Cardiac muscle cell (in vitro differentiated cells and primary cell): ENCODE data around the gene HDAC2. TPM values are rescaled to one million over a fixed set of nuclear protein-coding genes. Genes with fewer than 3 reads are reported as not detected.
A peak's percentile ranks its signal among the peaks of the same experiment; 100 is the strongest.
"Not testable (repeated sequence)": the region's sequence is repeated elsewhere in the genome, so short reads cannot be mapped to it uniquely, and the experiment has no call there.

ENCODE experiments used
- DNase-seq, 2 donors: peaks; one replicate each; pipeline versions ENCODE4 v3.0.0 to v3.0.0-alpha.2; 2010 to 2017; ENCODE audit warnings: low read depth in 1 of 2, low spot score in 1 of 2
- H3K27ac ChIP-seq: fragments of 200-600 bp; sonication (generic); 2 replicates; pipeline ENCODE4 v1.5.1; 2016
- H3K27me3 ChIP-seq: fragments of 200-600 bp; sonication (generic); 2 replicates; pipeline ENCODE4 v1.6.0; 2016; ENCODE audit warnings: control low read depth
- H3K36me3 ChIP-seq: fragments of 200-600 bp; sonication (generic); 2 replicates; pipeline ENCODE4 v1.5.1; 2016; ENCODE audit warnings: control low read depth
- H3K4me1 ChIP-seq: fragments of 200-600 bp; sonication (generic); 2 replicates; pipeline ENCODE4 v1.8.1; 2017; ENCODE audit warnings: low read depth, mild to moderate bottlenecking, mixed run types
- H3K4me3 ChIP-seq: fragments of 200-600 bp; sonication (generic); 2 replicates; pipeline ENCODE4 v1.5.1; 2016; ENCODE audit warnings: mild to moderate bottlenecking
- H3K9me3 ChIP-seq: fragments of 200-600 bp; sonication (generic); 2 replicates; pipeline ENCODE4 v1.5.1; 2017; ENCODE audit warnings: low read depth, mild to moderate bottlenecking, control low read depth
- CTCF ChIP-seq: IDR thresholded peaks from 2 replicates; pipeline ENCODE4 v1.5.1; 2012; ENCODE audit warnings: low read depth, mild to moderate bottlenecking, low read length
- polyA plus RNA-seq: library from polyadenylated mRNA; unstranded; fragments of >200 nt; fragmentation: Nextera tagmentation; extraction: Ambion mirVana; gene quantifications from 2 replicates; pipeline ENCODE4 v1.2.1, GENCODE V29; 2016
- total RNA-seq: library from RNA; depleted of rRNA; stranded (reverse); fragments of >200 nt; gene quantifications from 2 replicates; pipeline ENCODE4 v1.2.3, GENCODE V29; 2016

Gene HDAC2
- total and polyA plus RNA-seq, 2 experiments from 2014 or later, result 140 to 321 TPM

DNA sequence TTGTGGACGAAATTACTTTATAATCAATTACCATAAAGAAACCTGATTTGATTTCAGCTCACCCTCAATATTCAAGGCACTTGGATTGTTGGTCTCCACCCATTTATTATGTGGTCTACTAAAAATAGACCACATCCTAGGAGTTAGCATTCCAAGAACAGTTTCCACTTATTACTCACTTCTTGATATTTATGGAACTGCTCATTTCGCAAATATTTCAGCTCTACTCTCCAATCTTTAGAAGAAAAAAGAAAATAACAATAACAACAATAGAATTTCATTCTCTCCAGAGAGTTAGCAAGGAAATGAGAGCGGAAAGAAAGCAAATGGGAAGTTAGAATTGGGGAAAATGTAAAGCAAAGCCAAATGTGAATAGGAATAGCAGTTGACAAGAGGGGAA is 26.2 kb upstream of the HDAC2 start:
- Histone ChIP-seq H3K9me3 (no peaks in the 10 kb centered on the region), H3K4me1 (peaks cover 24% of the 10 kb centered on the region), H3K36me3 (no peaks in the 10 kb centered on the region), H3K27ac (no peak overlapping the region), H3K27me3 (no peaks in the 10 kb centered on the region), H3K4me3 (no peak overlapping the region)
- no peak for TF ChIP-seq CTCF
- DNase-seq, result peak in 1 of 2 donors; percentile 79

DNA sequence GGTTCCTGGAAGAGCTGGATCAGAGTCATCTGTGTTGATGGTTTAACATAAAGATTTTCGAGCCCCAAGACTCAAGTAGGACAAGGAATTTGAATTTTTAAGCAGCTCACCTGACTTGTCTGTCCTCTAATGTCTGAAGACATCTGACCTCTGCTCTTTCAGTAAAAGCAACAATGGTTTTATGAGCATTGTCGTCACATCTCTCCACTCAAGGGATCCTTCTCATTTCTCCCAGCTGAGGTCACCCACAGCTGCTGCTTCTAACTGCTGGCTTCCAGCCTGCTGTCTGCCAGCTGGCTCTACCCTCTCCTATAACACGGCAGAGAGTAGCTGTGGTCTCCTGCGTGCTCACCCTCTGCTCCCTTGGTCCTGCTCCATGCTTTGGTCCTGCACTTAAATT is 24.7 kb upstream of the HDAC2 start:
- TF ChIP-seq CTCF, result no peak
- Histone ChIP-seq H3K9me3 (no peaks in the 10 kb centered on the region), H3K4me3 (no peak overlapping the region), H3K27me3 (no peaks in the 10 kb centered on the region), H3K36me3 (no peaks in the 10 kb centered on the region), H3K27ac (peak overlapping the region; percentile 84), H3K4me1 (peaks cover 24% of the 10 kb centered on the region)
- peak; percentile 71 to 91 for DNase-seq

DNA sequence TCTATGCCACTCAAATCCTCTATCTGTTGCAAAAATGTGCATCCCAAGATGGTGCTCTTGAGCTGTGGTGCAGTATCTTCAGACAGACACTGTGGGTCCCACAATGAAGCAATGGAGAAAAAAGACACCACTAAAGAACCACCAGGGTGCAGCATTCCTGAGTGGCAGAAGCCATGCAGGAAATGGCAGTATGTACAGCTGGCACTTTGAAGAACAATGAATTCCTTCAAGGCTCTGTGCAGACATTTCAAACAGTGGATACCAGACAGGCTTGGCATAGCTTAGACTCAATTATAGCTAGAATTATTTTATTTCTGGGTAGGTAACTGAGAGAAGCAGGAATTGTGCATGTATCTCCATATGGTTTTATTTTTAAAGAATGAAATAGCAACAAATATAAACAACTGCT is 24.0 kb upstream of the HDAC2 start:
- H3K27ac ChIP-seq, result peak overlapping the region; percentile 84
- peaks cover 24% of the 10 kb centered on the region for H3K4me1 ChIP-seq
- DNase-seq, result peak; percentile 87 to 90
- peak; percentile 81 for TF ChIP-seq CTCF
- H3K27me3 ChIP-seq, result no peaks in the 10 kb centered on the region
- H3K9me3 ChIP-seq, result no peaks in the 10 kb centered on the region
- no peak overlapping the region for H3K4me3 ChIP-seq
- H3K36me3 ChIP-seq, result no peaks in the 10 kb centered on the region

DNA sequence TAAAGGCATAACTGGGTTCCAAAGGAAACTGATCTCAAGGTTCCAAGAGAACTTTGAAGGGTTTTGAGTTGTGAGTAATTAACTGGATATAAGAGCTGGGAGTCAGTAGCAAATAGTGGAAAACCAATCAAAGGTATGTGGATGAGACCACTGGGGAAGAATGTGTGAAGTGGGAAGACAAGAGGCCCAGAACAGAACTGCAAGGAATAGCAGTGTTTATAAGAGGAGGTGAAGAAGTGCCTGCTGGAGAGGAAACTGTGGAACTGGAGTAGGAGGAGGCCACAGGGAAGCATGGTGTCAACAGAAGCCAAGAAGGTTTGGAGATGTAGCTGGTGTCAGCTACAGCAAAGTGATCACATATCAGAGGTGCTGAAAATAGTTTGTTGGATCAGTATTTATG is 18.7 kb upstream of the HDAC2 start:
- DNase-seq, result no peak
- Histone ChIP-seq H3K4me1 (no peaks in the 10 kb centered on the region), H3K27ac (no peak overlapping the region), H3K9me3 (no peaks in the 10 kb centered on the region), H3K4me3 (no peak overlapping the region), H3K27me3 (no peaks in the 10 kb centered on the region), H3K36me3 (no peaks in the 10 kb centered on the region)
- no peak for TF ChIP-seq CTCF

- H3K27me3 ChIP-seq, H3K27ac ChIP-seq, H3K9me3 ChIP-seq, H3K4me1 ChIP-seq, H3K36me3 ChIP-seq, DNase-seq, H3K4me3 ChIP-seq: not testable (repeated sequence)
Observed at GRCh38 chr6:113982675-113983074, 11.7 kb upstream of the HDAC2 start.

DNA sequence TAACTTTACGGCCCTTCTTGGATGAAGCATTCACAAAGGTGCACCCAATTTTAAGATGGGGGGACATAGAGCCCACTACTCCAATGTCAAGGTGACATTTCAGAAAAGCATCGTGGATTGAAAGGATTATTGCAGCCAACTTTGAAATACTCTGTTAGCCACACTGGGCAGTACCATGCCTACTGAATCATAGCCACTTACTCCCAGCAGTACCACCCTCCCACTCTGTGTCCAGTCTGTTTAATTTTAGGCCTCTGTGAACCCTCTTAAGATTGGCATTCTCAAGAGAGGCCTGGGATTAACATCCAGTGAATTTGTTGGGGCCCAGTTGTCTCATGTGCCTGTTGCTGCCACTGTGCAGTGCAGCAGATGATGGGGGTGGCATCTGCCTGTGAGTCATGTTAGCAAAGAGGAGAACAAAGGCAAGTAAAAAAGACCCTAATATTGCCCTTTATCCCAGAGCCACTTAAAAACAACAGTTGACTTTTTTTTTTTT is 11.2 kb upstream of the HDAC2 start:
- no peak overlapping the region for H3K4me3 ChIP-seq
- peak in 1 of 2 donors; percentile 19 for DNase-seq

More for the DNA sequence above, 11.2 kb upstream of the HDAC2 start:
- TF ChIP-seq CTCF, result no peak
- Histone ChIP-seq H3K27ac (no peak overlapping the region), H3K4me1 (no peaks in the 10 kb centered on the region), H3K27me3 (no peaks in the 10 kb centered on the region), H3K9me3 (no peaks in the 10 kb centered on the region), H3K36me3 (no peaks in the 10 kb centered on the region)
